Fibroblast of skin of left biceps (primary cell): ENCODE measurements around the gene OBI1.

Source experiments
- DNase-seq, 2 experiments: peaks; one replicate each; pipeline ENCODE4 v3.0.0-alpha.2; 2013; ENCODE audit warnings: low read depth in 2 of 2

OBI1 gene

DNA sequence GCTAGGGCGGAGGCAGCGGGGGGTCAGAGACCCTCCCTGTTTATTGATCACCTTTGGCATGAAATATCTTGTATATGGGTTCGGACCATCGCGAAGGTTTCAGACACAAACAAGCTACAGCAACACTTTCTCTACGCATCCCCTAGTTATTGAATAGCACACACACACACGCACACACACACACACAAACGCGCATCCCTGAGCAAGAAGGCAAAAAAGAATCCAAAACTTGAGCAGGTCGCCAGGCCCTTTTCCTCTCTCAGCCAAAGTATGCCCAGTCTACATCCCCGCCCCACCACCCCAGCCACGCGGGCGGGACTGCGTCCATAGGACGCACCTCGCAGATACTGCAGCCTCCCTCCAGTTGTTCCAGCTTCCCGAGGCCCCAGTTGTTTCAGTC is 71.6 kb downstream of the OBI1 start:
- DNase-seq: no peak

DNA sequence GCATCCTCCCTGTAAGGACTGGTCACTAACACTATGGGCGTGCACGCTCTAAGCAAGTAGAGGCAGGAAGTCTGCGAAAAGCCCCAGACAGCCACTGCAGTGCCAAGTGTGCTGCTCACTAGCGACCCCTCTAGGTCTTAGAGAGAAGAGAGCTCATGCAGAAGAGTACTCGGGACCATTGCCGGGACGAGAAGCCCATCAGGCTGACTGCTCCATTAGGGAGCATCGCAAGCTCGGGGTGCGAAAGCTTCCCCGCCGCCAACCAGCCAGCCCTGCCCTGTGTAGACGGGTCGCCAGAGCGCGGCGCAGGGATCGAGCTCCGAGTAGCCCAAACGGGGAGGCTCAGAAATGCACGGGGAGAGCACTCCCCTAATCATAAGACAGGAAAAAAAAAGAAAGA is 72.2 kb downstream of the OBI1 start:
- no peak for DNase-seq

DNA sequence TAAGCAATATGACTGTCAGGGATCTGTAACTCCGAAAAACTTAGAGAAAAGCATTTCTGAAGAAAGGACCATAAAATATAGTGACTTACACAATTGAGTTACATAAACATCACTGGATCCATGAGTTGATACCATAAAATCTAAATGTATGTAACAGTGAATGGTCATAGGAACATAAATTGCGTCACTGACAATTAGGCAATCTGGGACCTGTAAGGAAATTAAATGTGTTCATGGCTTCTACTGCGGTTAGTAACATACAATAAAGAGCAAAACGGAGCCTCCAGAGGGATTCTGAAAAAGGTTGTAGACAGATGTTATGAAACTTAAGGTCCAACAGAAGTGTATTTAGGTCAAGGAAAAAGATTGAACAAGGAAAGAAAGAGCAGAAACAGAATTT is 82.7 kb downstream of the OBI1 start:
- DNase-seq: no peak

DNA sequence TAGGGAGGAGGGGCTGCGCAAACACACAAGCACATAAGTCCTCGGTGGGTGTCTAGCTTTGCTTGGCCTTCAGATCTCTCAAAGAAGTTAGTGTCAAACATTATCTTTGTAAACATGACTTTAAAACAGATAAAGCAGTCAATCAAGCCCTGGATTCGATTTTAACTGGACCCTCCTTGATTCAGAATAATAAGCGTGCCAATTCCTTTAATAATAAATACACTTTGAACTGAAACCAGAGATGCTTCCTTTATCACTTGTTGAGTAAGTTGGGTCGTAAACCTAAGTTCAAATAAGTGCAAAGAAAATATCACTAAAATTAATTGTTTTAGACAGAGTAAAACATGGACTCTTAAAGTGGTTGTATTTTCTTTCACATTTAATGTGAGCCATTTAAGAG is 86.5 kb downstream of the OBI1 start:
- DNase-seq: no peak

DNA sequence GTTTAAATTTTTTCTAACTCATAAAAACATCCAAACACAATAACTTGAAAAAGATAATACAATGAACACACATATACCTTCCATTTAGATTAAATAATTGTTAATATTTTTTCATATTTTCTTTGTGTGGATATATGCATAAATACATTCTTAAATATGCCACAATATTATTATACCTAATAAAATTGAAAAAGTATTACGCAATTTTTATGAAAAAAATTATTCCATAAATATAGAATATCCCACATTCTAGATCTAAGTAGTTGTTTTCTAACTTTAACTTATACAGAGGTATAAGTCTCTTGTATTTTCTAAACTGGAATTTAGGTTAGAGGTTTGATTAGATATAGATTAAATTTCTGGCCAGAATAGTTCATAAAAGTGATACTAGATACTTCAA is 89.9 kb downstream of the OBI1 start:
- DNase-seq: no peak

DNA sequence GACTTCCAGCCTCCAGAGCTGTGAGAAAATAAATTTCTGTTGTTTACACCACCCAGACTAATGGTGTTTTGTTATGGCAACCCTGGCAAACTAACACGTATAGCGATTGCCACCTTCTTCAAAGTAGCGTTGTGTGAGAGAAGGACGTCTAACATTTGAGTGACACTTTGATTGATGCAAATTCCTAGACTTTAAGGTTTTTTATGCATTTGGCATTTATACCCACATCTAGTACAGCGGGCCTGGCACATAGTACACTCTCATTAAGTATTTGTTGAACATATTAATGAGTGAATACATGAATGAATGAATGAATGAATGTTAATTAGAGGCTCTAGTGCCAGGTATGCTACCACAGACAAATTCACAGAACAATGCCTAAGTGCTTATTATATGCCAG is 92.3 kb downstream of the OBI1 start:
- no peak for DNase-seq
